ENCODE results near the gene IMPACT. TPM values are rescaled to one million over a fixed set of nuclear protein-coding genes. Genes with fewer than 3 reads are reported as not detected.

IMPACT gene
- total RNA-seq, 2 donors from 2014 or later, result 6.0 to 6.6 TPM

DNA sequence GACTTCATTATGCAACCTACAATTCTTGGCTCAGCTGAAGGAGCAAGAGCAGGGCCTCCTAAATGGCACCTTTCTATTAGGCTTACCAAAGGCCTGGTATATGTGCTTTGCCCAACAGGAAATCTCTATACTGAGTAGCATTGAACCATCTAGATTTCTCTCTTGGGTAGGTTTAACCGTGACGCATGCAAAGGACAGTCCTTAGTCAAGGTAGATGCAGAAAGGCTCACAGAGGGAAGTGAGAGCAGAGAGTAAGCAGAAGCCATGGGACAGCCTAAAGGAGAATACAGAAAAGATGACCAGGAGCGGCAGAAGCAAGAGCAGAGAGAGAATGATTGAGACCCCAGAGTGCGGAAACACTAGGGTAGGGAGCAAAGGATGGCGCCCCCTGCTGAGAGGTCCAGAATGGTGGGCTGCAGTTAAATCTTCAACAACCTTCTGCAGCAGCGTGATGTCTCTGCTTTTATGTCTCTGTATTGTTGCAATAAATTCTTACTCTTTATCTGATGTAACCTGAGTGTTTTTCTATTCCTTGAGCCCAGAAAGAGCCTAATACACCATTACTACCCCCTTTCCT, 24.2 kb upstream of the IMPACT start:
- Mint-ChIP-seq H3K27me3 (peaks cover 26 to 41% of the 10 kb centered on the region in 2 donors), H3K36me3 (no peaks in the 10 kb centered on the region), H3K9me3 (no peaks in the 10 kb centered on the region), H3K27ac (no peak overlapping the region), H3K4me3 (no peak overlapping the region), H3K4me1 (ENCODE audit: low read depth in 2 of 2) (peaks cover 4 to 5% of the 10 kb centered on the region in 2 donors)
- ATAC-seq (no peak), DNase-seq (ENCODE audit: low spot score) (no peak)

DNA sequence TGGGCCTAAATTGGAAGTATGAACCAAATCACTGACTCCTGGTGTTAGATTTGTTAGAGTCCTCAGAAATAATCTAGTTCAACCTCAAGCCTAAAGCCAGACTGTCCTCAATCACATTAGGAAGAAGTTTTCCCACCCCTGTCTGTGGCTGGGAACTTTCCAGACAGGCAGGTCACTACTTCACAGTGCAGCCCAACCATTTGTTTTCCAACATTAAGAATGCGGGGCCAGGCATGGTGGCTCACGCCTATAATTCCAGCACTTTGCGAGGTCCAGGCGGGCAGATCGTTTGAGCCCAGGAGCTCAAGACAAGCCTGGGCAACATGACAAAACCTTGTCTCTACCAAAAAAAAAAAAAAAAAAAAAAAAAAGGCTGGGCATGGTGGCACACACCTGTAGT, 23.4 kb upstream of the IMPACT start:
- no peak overlapping the region for H3K27ac Mint-ChIP-seq
- H3K9me3 Mint-ChIP-seq, result no peaks in the 10 kb centered on the region

DNA sequence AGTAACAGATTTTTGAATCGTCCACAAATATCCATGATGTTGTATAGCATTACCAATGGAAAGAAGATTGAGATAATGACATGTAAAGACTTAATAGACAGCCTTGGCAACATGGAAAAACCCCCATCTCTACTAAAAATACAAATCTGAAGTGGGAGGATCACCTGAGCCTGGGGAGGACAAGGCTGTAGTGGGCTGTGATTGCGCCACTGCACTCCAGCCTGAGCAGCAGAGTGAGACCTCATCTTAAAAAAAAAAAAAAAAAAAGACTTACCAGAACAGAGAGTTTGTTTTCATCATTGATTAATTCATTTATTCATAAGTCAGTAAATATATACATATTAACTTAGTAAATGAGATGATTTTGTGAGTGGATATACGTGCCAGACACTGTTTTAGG, 21.9 kb upstream of the IMPACT start:
- Mint-ChIP-seq H3K36me3 (no peaks in the 10 kb centered on the region), H3K4me3 (no peak overlapping the region), H3K9me3 (no peaks in the 10 kb centered on the region), H3K27me3 (peaks cover 37 to 63% of the 10 kb centered on the region in 2 donors), H3K27ac (no peak overlapping the region), H3K4me1 (ENCODE audit: low read depth in 2 of 2) (no peaks in the 10 kb centered on the region)
- no peak for DNase-seq (ENCODE audit: low spot score)
- ATAC-seq, result no peak

More for the DNA sequence above, 23.4 kb upstream of the IMPACT start:
- ATAC-seq (no peak), DNase-seq (ENCODE audit: low spot score) (no peak)
- Mint-ChIP-seq H3K36me3 (no peaks in the 10 kb centered on the region), H3K4me3 (no peak overlapping the region), H3K4me1 (ENCODE audit: low read depth in 2 of 2) (peaks cover 1 to 2% of the 10 kb centered on the region in 2 donors), H3K27me3 (peaks cover 25 to 49% of the 10 kb centered on the region in 2 donors)

DNA sequence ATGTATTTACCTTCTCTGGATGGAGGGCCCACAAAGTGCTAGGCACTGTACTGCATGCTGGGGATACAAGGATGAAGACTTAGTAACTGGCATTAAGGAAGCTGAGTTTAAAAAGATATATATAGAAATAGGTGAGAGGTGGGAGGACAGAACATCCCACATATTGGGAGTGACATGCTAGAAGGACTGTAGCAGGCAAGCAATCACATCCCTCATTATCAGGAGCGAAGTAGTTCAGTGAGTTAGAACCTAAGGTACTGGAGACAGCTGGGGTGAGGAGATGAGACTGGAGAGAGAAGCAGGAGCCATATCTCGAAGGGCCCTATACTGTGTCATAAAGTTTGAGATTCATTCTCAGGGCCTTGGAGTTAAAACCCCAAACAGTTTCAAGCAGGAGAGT, 18.0 kb upstream of the IMPACT start:
- no peak for ATAC-seq
- H3K27me3 Mint-ChIP-seq, result peaks cover 45 to 70% of the 10 kb centered on the region in 2 donors

DNA sequence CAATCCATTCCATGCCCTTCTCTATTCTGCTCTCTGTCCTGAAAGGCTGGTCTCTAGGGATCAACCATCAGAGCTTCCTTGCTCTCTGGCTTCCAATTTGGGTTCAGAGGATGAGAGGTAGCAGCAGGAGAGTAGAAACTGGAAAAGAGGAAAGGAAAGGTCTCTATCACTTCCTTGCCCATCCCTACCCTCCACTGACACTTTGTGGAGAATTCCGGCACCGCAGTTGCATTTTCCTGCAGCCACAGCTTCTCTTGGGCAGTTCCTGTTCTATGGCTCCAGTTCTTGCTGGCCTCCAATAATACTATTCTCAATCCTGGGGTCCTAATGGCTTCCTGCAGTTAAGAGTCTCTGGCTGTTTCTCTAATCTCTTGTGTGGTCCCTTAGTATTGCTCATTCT, 13.3 kb upstream of the IMPACT start:
- Mint-ChIP-seq H3K9me3 (no peaks in the 10 kb centered on the region), H3K36me3 (no peaks in the 10 kb centered on the region), H3K27me3 (peaks cover 35 to 40% of the 10 kb centered on the region in 2 donors), H3K4me1 (ENCODE audit: low read depth in 2 of 2) (no peaks in the 10 kb centered on the region), H3K4me3 (no peak overlapping the region), H3K27ac (no peak overlapping the region)
- ATAC-seq (no peak), DNase-seq (ENCODE audit: low spot score) (no peak)

More for the DNA sequence above, 18.0 kb upstream of the IMPACT start:
- no peaks in the 10 kb centered on the region for H3K9me3 Mint-ChIP-seq
- H3K36me3 Mint-ChIP-seq, result no peaks in the 10 kb centered on the region
- H3K27ac Mint-ChIP-seq, result no peak overlapping the region
- DNase-seq (ENCODE audit: low spot score), result no peak
- no peaks in the 10 kb centered on the region for H3K4me1 Mint-ChIP-seq (ENCODE audit: low read depth in 2 of 2)
- H3K4me3 Mint-ChIP-seq, result no peak overlapping the region

DNA sequence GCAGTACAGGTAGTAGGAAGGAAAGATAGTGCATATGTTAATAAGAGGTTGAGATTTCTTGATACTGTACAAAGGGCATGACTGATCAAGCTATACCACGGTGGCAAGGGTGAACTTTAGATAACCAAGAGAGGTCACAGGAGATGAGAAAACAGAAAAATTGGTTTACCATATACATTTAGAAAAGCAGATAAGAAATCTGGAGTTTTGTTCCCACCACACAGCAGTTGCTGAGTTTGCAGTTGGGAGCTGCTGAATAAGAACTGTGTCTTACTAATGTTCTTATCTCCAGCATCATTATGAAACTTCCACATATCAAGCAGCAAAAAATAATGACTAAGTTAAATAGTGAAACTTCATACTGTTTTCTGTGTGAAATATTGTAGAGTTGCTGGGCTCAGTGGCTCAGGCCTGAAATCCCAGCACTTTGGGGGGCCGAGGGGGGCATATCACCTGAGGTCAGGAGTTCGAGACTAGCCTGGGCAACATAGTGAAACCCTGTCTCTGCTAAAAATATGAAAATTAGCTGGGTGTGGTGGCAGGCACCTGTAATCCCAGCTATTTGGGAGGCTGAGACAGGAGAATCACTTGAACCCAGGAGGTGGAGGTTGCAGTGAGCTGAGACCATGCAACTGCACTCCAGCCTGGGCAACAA, 12.0 kb upstream of the IMPACT start:
- no peaks in the 10 kb centered on the region for H3K9me3 Mint-ChIP-seq
- H3K4me1 Mint-ChIP-seq (ENCODE audit: low read depth in 2 of 2), result no peaks in the 10 kb centered on the region
- no peaks in the 10 kb centered on the region for H3K36me3 Mint-ChIP-seq
- H3K4me3 Mint-ChIP-seq, result no peak overlapping the region
- peaks cover 31 to 34% of the 10 kb centered on the region in 2 donors for H3K27me3 Mint-ChIP-seq
- no peak overlapping the region for H3K27ac Mint-ChIP-seq
- ATAC-seq (peak in 1 of 2 donors; percentile 70), DNase-seq (ENCODE audit: low spot score) (no peak)

DNA sequence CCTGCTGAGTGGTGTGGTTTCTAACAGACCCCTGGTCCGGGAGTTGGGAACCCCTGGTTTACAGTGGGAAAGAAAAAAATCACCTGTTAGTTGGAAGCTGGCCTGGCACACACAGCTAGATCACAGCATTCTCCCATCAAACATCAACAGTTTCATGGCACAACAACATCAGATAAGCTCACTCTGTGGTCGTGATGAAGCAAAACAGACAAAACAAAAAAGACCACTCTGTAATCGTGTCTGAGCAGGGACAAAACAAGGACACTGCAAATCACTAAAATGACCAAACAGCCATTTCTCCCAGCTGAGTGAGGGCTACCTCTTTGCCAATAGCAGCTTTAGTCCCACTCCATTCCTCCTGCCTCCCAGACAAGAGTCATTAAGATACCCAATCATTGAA, 9.0 kb upstream of the IMPACT start:
- H3K4me1 Mint-ChIP-seq (ENCODE audit: low read depth in 2 of 2), result no peaks in the 10 kb centered on the region
- ATAC-seq (no peak), DNase-seq (ENCODE audit: low spot score) (no peak)
- no peak overlapping the region for H3K4me3 Mint-ChIP-seq
- peak overlapping the region in 1 of 2 donors; percentile 25 for H3K27ac Mint-ChIP-seq
- H3K36me3 Mint-ChIP-seq, result no peaks in the 10 kb centered on the region
- peaks cover 33 to 35% of the 10 kb centered on the region in 2 donors for H3K27me3 Mint-ChIP-seq
- H3K9me3 Mint-ChIP-seq, result no peaks in the 10 kb centered on the region

DNA sequence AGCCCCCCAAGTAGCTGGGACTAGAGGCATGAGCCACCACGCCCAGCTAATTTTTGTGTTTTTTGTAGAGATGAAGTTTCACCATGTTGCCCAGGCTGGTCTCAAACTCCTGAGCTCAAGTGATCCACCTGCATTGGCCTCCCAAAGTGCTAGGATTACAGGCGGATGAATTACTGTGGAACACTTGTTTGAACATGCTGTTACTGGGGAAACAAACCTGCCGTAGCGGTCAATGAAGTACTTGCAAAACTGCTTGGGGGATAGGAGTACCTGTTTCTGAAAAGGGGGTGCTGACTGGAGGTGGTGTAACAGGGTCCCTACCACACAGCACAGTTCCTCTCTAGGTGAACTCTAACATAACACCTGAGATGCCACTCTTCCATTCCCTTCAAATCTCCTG, 5.9 kb upstream of the IMPACT start:
- H3K4me1 Mint-ChIP-seq (ENCODE audit: low read depth in 2 of 2), result peaks cover under 1 to 2% of the 10 kb centered on the region in 2 donors
- ATAC-seq (no peak), DNase-seq (ENCODE audit: low spot score) (no peak)
- H3K27ac Mint-ChIP-seq, result no peak overlapping the region
- peaks cover 35 to 36% of the 10 kb centered on the region in 2 donors for H3K27me3 Mint-ChIP-seq
- H3K9me3 Mint-ChIP-seq, result no peaks in the 10 kb centered on the region
- H3K4me3 Mint-ChIP-seq, result no peak overlapping the region
- H3K36me3 Mint-ChIP-seq, result peaks cover 9% of the 10 kb centered on the region

DNA sequence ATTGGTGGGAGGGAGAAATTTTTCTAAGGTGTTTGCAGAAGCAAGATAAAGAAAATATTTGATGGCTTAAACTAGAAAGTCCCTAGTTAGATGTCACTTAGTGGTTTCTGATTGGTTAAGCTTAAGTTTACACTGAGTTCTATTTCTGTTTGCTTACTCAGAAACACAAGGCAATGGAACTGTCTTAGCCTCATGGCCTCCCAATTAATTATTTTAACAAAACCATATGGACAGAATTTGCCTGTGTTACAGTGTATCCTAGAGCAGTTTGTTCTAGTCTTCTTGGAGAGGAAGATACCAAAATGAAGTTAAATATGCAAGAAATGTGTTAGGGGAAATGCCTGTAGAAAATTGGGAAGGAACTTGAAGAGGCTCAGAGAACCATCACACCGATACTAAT, 4.6 kb upstream of the IMPACT start:
- no peak for ATAC-seq
- no peaks in the 10 kb centered on the region for H3K9me3 Mint-ChIP-seq
- H3K36me3 Mint-ChIP-seq, result peaks cover 14% of the 10 kb centered on the region
- H3K4me3 Mint-ChIP-seq, result no peak overlapping the region
- peaks cover 7 to 10% of the 10 kb centered on the region in 2 donors for H3K4me1 Mint-ChIP-seq (ENCODE audit: low read depth in 2 of 2)
- H3K27ac Mint-ChIP-seq, result no peak overlapping the region
- peaks cover 32 to 36% of the 10 kb centered on the region in 2 donors for H3K27me3 Mint-ChIP-seq
- no peak for DNase-seq (ENCODE audit: low spot score)

DNA sequence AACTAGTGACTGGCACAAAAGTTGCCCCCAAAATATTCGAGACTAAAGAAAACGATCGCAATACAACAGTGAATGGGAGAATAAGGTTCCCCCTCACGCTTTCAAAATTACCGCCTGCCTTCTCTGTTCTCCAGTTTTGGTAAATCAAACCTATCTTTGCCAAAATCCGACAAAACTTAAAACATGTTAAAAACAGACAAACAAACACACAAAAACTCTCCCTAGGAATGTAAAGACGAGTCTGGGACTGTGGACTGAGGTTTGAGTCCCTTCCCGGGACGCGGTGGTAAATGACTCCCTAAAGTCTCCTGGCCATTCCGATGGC, 435 bp upstream of the IMPACT start:
- no peak for ATAC-seq
- Mint-ChIP-seq H3K9me3 (no peaks in the 10 kb centered on the region), H3K4me1 (ENCODE audit: low read depth in 2 of 2) (peaks cover 14 to 22% of the 10 kb centered on the region in 2 donors), H3K27ac (peak overlapping the region; percentile 74 to 75), H3K36me3 (peaks cover 23% of the 10 kb centered on the region), H3K4me3 (peak overlapping the region; percentile 81), H3K27me3 (peaks cover 25 to 27% of the 10 kb centered on the region in 2 donors)
- DNase-seq (ENCODE audit: low spot score), result no peak

DNA sequence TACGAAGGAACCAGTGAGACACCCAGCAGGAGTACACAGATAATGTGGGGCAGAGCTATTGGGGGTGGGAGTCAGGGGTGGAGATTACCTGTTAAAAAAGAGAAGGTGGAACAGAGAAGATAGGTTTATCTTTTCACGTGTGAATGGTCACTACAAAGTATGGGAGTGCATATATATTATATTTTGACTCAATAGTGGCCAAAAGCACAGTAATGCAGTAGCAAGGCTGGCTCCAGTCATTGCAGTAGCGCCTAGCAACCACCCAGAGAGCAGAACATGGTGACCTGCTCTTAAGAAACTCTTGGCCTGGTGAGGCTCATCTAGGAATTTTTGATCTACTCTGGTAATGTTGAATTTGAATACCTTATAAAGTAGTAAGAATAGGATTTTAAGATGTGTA, 1.0 kb downstream of the IMPACT start:
- ATAC-seq, result no peak
- H3K4me3 Mint-ChIP-seq, result peak overlapping the region; percentile 85
- H3K36me3 Mint-ChIP-seq, result peaks cover 23% of the 10 kb centered on the region
- no peak for DNase-seq (ENCODE audit: low spot score)
- H3K27ac Mint-ChIP-seq, result peak overlapping the region; percentile 75 to 91
- peaks cover 15 to 23% of the 10 kb centered on the region in 2 donors for H3K4me1 Mint-ChIP-seq (ENCODE audit: low read depth in 2 of 2)
- no peaks in the 10 kb centered on the region for H3K9me3 Mint-ChIP-seq
- peaks cover 13 to 15% of the 10 kb centered on the region in 2 donors for H3K27me3 Mint-ChIP-seq

DNA sequence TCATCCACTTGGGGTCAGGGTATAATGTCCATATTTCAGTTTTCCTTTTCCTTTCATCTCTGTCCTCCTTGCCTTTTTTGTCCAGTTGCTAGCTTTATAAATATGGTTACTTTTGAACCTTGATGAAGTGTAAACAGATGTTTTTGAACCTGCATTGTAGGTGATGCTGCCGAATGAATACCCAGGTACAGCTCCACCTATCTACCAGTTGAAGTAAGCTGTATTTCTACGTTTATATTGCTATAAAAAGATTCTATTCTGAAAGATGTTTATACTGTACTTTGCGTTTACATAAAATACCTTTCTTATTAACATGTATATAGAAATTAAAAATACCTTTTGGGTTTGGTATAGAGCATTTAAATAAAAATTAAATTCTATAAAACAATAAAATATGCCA, 2.2 kb downstream of the IMPACT start:
- H3K9me3 Mint-ChIP-seq, result no peaks in the 10 kb centered on the region
- peaks cover 19% of the 10 kb centered on the region for H3K36me3 Mint-ChIP-seq
- no peak overlapping the region for H3K27ac Mint-ChIP-seq
- H3K27me3 Mint-ChIP-seq, result peaks cover 4 to 6% of the 10 kb centered on the region in 2 donors
- H3K4me3 Mint-ChIP-seq, result no peak overlapping the region
- H3K4me1 Mint-ChIP-seq (ENCODE audit: low read depth in 2 of 2), result peaks cover 19 to 28% of the 10 kb centered on the region in 2 donors
- ATAC-seq (no peak), DNase-seq (ENCODE audit: low spot score) (no peak)

DNA sequence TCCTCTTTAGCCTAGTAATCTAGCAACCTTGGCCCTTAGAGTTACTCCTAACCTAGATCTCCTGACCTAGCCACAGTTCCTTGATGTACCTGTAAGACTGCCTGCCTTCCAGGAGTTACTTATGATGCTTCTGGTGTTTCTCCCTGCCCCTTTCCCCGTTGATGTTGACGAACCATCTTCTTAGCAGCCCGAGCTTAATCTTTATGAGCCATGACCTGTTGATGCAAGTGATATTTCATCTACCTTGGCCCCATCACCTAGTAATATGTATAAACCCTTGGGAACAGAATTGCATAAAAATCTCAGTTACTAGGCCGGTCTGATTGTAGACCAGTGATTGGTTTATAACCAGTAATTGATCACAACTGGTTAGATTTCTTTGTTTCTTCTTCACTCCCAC, 2.7 kb downstream of the IMPACT start:
- Mint-ChIP-seq H3K4me3 (no peak overlapping the region), H3K9me3 (no peaks in the 10 kb centered on the region), H3K36me3 (peaks cover 18% of the 10 kb centered on the region), H3K4me1 (ENCODE audit: low read depth in 2 of 2) (peaks cover 19 to 28% of the 10 kb centered on the region in 2 donors), H3K27me3 (peaks cover 0 to 4% of the 10 kb centered on the region in 2 donors), H3K27ac (no peak overlapping the region)
- ATAC-seq (no peak), DNase-seq (ENCODE audit: low spot score) (no peak)

DNA sequence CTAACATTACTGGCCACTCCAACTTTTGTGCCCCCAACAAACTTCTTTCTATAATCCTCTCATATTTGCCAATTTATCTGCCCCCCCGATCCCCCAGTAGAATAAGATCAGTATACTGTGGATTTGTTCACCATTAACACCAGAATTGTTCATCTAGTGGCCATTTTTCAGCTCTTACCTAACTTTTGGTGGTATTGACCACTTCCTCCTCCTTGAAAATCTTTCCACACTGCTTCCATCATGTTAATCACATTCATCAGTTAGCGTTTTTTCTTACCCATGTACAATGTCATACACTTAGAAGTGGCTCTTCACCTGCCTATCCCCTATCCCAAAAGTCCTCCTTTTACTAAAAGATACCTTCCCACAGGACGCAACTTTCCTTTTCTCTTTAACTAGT, 6.1 kb downstream of the IMPACT start:
- Mint-ChIP-seq H3K36me3 (peaks cover 4% of the 10 kb centered on the region), H3K27ac (no peak overlapping the region), H3K27me3 (no peaks in the 10 kb centered on the region), H3K4me3 (no peak overlapping the region), H3K9me3 (no peaks in the 10 kb centered on the region), H3K4me1 (ENCODE audit: low read depth in 2 of 2) (peaks cover 8 to 12% of the 10 kb centered on the region in 2 donors)
- no peak for ATAC-seq
- no peak for DNase-seq (ENCODE audit: low spot score)
